Hepatocyte (in vitro differentiated cells): Measurements from ENCODE around the gene PRKCA. TPM values are rescaled to one million over a fixed set of nuclear protein-coding genes. Genes with fewer than 3 reads are reported as not detected.

Source experiments
- DNase-seq: peaks from one replicate; pipeline ENCODE4 v3.0.0-alpha.2; 2016; ENCODE audit warnings: low spot score
- H2AFZ ChIP-seq: fragments of 200-600 bp; sonication (generic); 2 replicates; pipeline ENCODE4 v1.6.0; 2016; ENCODE audit warnings: antibody characterized with exemption, mild to moderate bottlenecking
- H3K27ac ChIP-seq: fragments of 200-600 bp; sonication (generic); 2 replicates; pipeline ENCODE4 v1.5.1; 2016; ENCODE audit warnings: mild to moderate bottlenecking
- H3K27me3 ChIP-seq: fragments of 200-600 bp; sonication (generic); 2 replicates; pipeline ENCODE4 v1.6.1; 2016
- H3K36me3 ChIP-seq: fragments of 200-600 bp; sonication (generic); replicated peaks from 2 replicates; pipeline ENCODE4 v1.5.1; 2016; ENCODE audit warnings: low read depth; ENCODE audit not compliant: insufficient read depth
- H3K4me1 ChIP-seq: fragments of 200-600 bp; sonication (generic); 2 replicates; pipeline ENCODE4 v1.5.1; 2016; ENCODE audit warnings: mild to moderate bottlenecking, moderate library complexity; ENCODE audit not compliant: insufficient read depth
- H3K4me2 ChIP-seq: fragments of 200-600 bp; sonication (generic); 2 replicates; pipeline ENCODE4 v1.6.0; 2016
- H3K4me3 ChIP-seq: fragments of 200-600 bp; sonication (generic); 2 replicates; pipeline ENCODE4 v1.5.1; 2016; ENCODE audit warnings: mild to moderate bottlenecking
- H3K79me2 ChIP-seq: fragments of 200-600 bp; sonication (generic); 2 replicates; pipeline ENCODE4 v1.6.0; 2017; ENCODE audit warnings: mild to moderate bottlenecking
- H3K9me2 ChIP-seq: fragments of 200-600 bp; sonication (generic); replicated peaks from 2 replicates; pipeline ENCODE4 v1.6.0; 2017; ENCODE audit warnings: mild to moderate bottlenecking; ENCODE audit not compliant: insufficient read depth
- H3K9me3 ChIP-seq: fragments of 200-600 bp; sonication (generic); 2 replicates; pipeline ENCODE4 v1.5.1; 2016; ENCODE audit warnings: low read depth, mild to moderate bottlenecking
- H4K20me1 ChIP-seq: fragments of 200-600 bp; sonication (generic); 2 replicates; pipeline ENCODE4 v1.6.0; 2016; ENCODE audit warnings: mild to moderate bottlenecking; ENCODE audit not compliant: insufficient read depth, poor library complexity, severe bottlenecking
- CTCF ChIP-seq: fragments of 200-600 bp; sonication (generic); IDR thresholded peaks from 2 replicates; pipeline ENCODE4 v1.5.1; 2016; ENCODE audit warnings: antibody characterized with exemption, mild to moderate bottlenecking; ENCODE audit not compliant: poor library complexity
- EZH2 ChIP-seq: fragments of 200-600 bp; sonication (generic); IDR thresholded peaks from 2 replicates; pipeline ENCODE4 v1.6.1; 2016; ENCODE audit warnings: antibody characterized with exemption, mild to moderate bottlenecking, borderline replicate concordance
- EZH2phosphoT487 ChIP-seq: fragments of 200-600 bp; sonication (generic); IDR thresholded peaks from one replicate; pipeline ENCODE4 v1.6.1; 2018; ENCODE audit warnings: antibody characterized with exemption, mild to moderate bottlenecking, low read depth, moderate library complexity; ENCODE audit not compliant: unreplicated experiment, severe bottlenecking
- WGBS: methylation state at CpG from one replicate; pipeline ENCODE4 v1.1.6; 2016; ENCODE audit warnings: low lambda C conversion rate; ENCODE audit errors: missing lambda C conversion rate; 5-methylcytosine and 5-hydroxymethylcytosine counted together
- polyA plus RNA-seq: library from polyadenylated mRNA; unstranded; fragments of >200 nt; fragmentation: Nextera tagmentation; extraction: Ambion mirVana; gene quantifications from 2 replicates; pipeline ENCODE4 v1.2.1, GENCODE V29; 2016
- total RNA-seq: library from RNA; depleted of rRNA; stranded (reverse); fragments of >200 nt; gene quantifications from 2 replicates; pipeline ENCODE4 v1.2.3, GENCODE V29; 2014

Gene PRKCA
- total and polyA plus RNA-seq, 2 experiments from 2014 or later: 5.9 to 18.5 TPM

DNA sequence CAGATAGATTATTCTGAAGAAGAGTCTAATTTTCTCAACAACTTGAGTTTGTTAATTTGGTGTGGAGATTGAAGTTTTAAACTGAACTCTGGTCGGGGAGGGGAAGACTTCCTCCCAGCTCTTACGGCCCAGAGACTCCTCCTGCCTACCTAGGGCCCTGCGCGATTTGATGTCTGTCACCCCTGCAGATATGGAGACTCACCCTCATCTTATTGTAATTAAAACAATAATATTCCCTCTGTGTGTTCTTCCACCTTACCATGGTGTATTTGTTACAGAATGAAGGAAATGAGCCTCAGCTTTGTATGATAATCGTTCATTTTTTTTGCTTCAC lies 348.1 kb downstream of the PRKCA start:
- no peaks in the 10 kb centered on the region for H3K27me3 ChIP-seq
- DNase-seq: no peak
- TF ChIP-seq CTCF (no peak), EZH2 (no peak), EZH2phosphoT487 (no peak)
- H3K9me3 ChIP-seq: no peaks in the 10 kb centered on the region
- H3K4me1 ChIP-seq: no peaks in the 10 kb centered on the region
- no peaks in the 10 kb centered on the region for H3K36me3 ChIP-seq
- H3K27ac ChIP-seq: no peak overlapping the region
- WGBS: 87% methylated on average over 5 of the region's 5 CpGs
- no peak overlapping the region for H3K4me3 ChIP-seq
- H4K20me1 ChIP-seq: no peaks in the 10 kb centered on the region
- H3K79me2 ChIP-seq: no peaks in the 10 kb centered on the region
- no peaks in the 10 kb centered on the region for H3K9me2 ChIP-seq
- no peak overlapping the region for H2AFZ ChIP-seq
- H3K4me2 ChIP-seq: no peak overlapping the region

GRCh38 chr17:66652840-66653507 lies 350.6 kb downstream of the PRKCA start:
- Histone ChIP-seq H3K36me3 (no peaks in the 10 kb centered on the region), H3K9me3 (no peaks in the 10 kb centered on the region), H3K4me3 (no peak overlapping the region), H3K4me1 (no peaks in the 10 kb centered on the region), H3K9me2 (no peaks in the 10 kb centered on the region), H3K4me2 (no peak overlapping the region), H3K27me3 (no peaks in the 10 kb centered on the region), H2AFZ (no peak overlapping the region), H4K20me1 (no peaks in the 10 kb centered on the region), H3K27ac (no peak overlapping the region), H3K79me2 (no peaks in the 10 kb centered on the region)
- no peak for DNase-seq
- WGBS: 93% methylated on average over 6 of the region's 6 CpGs
- no peak for TF ChIP-seq CTCF
- TF ChIP-seq EZH2phosphoT487: no peak
- no peak for TF ChIP-seq EZH2

- Histone ChIP-seq H2AFZ (no peak overlapping the region), H3K4me1 (no peaks in the 10 kb centered on the region), H3K27me3 (no peaks in the 10 kb centered on the region), H4K20me1 (no peaks in the 10 kb centered on the region), H3K9me2 (no peaks in the 10 kb centered on the region), H3K4me2 (no peak overlapping the region), H3K9me3 (no peaks in the 10 kb centered on the region), H3K27ac (no peak overlapping the region), H3K36me3 (no peaks in the 10 kb centered on the region), H3K4me3 (no peak overlapping the region), H3K79me2 (no peaks in the 10 kb centered on the region)
- 81% methylated on average over 9 of the region's 9 CpGs for WGBS
- no peak for TF ChIP-seq CTCF
- DNase-seq: no peak
Measured at GRCh38 chr17:66654106-66654740, 351.8 kb downstream of the PRKCA start.
